GM18519 (cell line): Measurements from ENCODE around the gene PRKAG2.
"Not testable (repeated sequence)": the region's sequence is repeated elsewhere in the genome, so short reads cannot be mapped to it uniquely, and the experiment has no call there.

Experiments used
- ATAC-seq: cut with Tn5 transposase; IDR thresholded peaks from one replicate; pipeline ENCODE4 v1.9.1; 2021; ENCODE audit warnings: mild to moderate bottlenecking, moderate library complexity; ENCODE audit not compliant: unreplicated experiment, low FRiP score

Gene PRKAG2

GRCh38 chr7:151550656-151551286 lies 326.1 kb downstream of the PRKAG2 start:
- ATAC-seq = no peak

DNA sequence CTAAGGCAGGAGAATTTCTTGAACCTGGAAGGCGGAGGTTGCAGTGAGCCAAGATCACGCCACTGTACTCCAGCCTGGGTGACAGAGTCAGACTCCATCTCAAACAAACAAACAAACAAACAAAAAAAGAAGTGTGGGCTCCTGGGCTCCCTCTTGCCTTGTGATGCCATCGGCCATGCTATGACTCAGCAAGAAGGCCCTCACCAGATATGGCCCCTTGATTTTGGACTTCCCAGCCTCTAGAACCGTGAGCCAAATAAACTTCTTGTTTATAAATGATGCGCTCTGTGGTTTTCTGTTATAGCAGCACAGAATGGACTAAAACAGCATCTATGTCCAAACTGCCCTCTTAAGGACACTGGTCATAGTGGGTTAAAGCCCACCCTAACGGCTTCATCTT lies 327.3 kb downstream of the PRKAG2 start:
- no peak for ATAC-seq

- ATAC-seq = no peak
These were observed 327.8 kb downstream of the PRKAG2 start for GRCh38 chr7:151549083-151549482.

DNA sequence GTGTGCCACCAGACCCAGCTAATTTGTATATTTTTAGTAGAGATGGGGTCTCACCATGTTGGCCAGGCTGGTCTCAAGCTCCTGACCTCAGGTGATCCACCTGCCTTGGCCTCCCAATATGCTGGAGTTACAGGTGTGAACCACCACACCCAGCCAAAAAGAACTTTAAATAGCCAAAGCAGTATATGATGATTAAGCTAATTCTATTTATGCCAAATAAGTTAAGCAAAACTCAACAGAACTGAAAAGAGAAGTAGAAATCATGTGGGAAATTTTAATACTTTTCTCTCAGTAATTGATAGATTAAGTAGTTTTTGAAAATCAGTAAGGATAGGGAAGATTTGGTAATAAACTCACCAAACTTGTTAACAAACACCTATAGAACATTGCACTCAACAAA lies 332.7 kb downstream of the PRKAG2 start:
- ATAC-seq = no peak

DNA sequence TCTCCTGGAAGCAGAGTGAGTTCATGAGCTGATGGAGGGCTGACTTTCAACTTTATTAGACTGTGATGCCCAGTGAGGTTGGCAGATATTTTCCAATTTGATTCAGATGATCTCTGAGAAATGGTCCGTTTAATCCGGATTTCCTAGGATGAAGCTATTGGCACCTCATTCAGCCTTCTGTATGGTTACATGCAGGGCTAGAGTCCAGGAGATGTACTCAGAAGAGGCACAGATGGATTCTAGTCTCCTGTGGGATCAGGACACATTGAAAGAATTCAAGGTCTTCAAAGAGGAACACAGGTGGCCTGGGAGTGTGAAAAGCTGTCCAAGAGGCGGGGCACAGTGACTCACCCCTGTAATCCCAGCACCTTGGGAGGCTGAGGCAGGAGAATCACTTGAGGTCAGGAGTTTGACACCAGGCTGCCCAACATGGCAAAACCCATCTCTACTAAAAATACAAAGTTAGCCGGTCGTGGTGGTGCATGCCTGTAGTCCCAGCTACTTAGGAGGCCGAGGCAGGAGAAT lies 334.2 kb downstream of the PRKAG2 start:
- no peak for ATAC-seq

DNA sequence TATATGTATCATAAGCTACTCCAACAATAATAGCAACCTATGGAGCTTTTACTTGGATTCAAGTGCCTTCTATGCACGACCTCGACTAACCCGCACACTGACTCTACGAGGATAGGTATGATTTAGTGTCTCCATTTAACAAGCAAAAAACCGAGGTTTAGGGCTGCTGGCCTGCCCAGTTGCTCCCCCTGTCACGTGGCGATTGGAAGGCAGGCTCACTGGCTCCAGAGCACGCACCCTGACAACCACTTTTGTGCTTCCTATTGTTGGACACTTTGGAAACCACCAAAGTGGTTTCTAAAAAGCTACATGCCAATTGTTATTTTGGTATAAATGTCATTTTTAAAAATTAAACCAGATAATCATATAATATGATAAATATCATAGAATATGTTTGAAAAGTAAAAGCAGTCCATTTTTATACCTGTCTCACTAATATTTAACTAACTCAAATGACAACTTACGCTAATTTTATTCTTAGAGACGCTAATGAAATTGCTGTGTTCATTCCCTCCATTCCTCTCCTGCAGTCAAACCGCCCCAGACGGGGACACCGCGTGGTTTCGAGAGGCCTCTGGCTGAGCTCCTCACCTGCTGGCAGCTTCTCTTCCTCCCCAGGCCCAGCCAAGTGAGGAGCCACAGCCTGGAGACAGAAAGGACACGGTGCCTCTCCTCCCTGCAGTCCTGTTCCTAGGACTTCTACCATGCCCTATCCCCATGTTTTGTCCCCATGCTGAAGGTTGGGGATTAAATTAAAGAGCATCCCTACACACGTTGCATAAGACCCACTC lies 335.0 kb downstream of the PRKAG2 start:
- ATAC-seq = no peak

- ATAC-seq = no peak
These were observed 336.8 kb downstream of the PRKAG2 start for GRCh38 chr7:151540146-151540545.

- ATAC-seq = peak; percentile 72
These were observed 337.7 kb downstream of the PRKAG2 start for GRCh38 chr7:151539088-151539671.

- no peak for ATAC-seq
These were observed 338.9 kb downstream of the PRKAG2 start for GRCh38 chr7:151537818-151538561.

GRCh38 chr7:151536178-151536577 lies 340.7 kb downstream of the PRKAG2 start:
- not testable (repeated sequence) for ATAC-seq

DNA sequence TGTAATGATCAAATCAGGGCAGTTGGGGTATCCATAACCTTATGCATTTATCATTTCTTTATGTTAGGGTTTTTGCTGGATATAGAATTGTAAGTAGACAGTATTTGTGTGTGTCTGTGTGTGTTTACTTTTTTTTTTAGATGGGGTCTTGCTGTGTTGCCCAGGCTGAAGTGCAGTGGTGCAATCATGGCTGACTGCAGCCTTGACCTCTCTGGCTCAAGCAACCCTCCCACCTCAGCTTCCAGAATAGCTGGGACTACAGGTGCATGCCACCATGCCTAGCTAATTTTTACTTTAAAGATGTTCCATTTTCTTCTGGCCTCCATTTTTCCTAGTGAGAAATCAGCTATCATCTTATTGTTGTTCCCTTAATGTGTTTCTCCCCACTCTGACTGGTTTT lies 347.1 kb downstream of the PRKAG2 start:
- ATAC-seq = no peak

GRCh38 chr7:151524845-151525244 lies 352.1 kb downstream of the PRKAG2 start:
- no peak for ATAC-seq

- no peak for ATAC-seq
These were observed 352.6 kb downstream of the PRKAG2 start for GRCh38 chr7:151524331-151524730.

DNA sequence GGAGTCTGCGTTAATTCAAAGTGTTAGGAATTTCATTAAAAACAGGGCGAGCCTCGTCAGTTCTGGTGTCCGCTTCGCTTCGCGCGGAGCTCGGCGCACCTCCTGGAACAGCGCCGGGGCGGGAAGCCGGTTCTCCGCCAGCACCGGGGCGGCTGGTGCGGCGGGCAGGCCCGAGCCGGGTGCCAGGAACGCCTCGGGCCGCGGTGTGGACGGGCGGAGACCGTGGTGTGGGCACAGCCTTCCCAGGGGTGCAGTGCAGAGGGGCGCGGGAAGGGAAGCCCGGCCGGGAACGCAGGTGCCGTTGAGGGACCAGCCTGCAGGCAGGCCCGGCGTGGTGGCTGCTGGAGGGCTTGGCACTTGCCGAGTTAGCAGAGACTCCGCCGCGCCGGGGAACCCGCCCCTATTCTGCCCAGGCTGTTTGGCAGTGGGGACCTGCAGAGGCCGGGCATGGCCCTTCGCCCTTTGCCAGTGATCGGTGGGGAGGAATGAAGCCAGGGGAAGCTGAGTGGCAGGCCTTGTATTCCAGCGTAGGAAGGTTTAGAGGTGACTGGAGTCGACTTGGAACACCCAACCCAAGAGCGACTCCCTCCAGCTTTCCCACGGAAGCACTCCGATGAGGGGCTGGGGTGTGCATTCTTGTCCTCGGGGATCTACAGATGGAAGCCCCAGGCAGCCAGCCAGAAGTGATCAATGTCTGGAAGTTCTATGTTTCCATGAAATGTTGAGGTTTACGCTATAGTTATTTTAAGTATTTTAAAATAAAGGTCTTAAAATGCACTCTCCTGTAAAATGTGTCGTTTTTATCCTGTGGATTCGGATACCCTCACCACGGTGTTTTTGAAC lies 356.3 kb downstream of the PRKAG2 start:
- ATAC-seq = no peak

DNA sequence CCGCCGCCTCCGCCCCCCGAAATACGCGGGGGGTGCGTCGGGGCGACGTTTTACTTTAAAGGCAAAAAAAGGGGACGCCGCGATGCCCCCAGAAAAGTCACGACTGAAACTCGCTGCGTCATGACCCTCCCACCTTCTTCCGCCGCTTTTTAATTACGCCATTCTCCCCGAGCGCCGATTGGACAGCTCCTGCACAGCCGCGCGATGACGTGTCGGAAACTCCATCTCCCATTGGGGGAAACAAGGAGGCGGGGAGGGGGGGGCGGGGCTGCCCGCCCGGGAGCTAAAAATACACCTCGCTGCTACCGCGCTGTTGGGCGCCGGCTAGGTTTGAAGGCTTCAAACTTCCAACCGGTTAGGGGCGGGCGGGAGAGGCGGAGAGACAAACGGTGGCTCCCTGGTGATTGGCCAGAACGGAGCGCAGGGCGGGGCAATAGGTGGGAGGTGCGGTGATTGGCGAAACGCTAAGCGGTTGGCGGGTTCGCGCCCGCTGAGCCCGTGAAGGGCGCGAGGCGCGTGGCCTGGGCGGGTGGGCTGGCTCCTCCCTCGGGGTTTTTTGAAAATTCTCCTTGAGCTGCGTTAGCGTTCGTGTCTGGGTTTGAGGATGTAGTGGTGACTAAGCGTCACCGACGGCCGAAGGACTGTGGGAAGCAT lies 357.0 kb downstream of the PRKAG2 start, which contains the start of gene RHEB:
TSS of gene RHEB (minus strand) at position 131 of the 654 bp plus-strand sequence. CDS start 384 bp downstream, outside the sequence.
- ATAC-seq = peak; percentile 67

- peak; percentile 27 for ATAC-seq
These were observed 357.8 kb downstream of the PRKAG2 start for GRCh38 chr7:151518947-151519764.

- ATAC-seq = no peak
These were observed 358.6 kb downstream of the PRKAG2 start for GRCh38 chr7:151518105-151518946.
